Endothelial cell of umbilical vein (primary cell): Measurements from ENCODE around the gene LILRA6. TPM values are rescaled to one million over a fixed set of nuclear protein-coding genes. Genes with fewer than 3 reads are reported as not detected.
"Not testable (repeated sequence)": the region's sequence is repeated elsewhere in the genome, so short reads cannot be mapped to it uniquely, and the experiment has no call there.

Source experiments
- BruUV-seq: library from RNA; stranded (reverse); fragments of 400-500 nt; replicated peaks from 2 replicates; lab custom pipeline; 2021; lab: Mats Ljungman, UMichigan
- CTCF ChIA-PET: fragments of 300-600, 350-600 bp; sonication (Branson Sonifier 250); formaldehyde crosslinking; loops from one replicate; lab custom pipeline; 2021; ENCODE audit warnings: antibody characterized with exemption, inconsistent platforms; lab: Charles Lee
- POLR2A ChIA-PET: fragments of 300-600, 350-600 bp; sonication (Branson Sonifier 250); formaldehyde crosslinking; loops from one replicate; lab custom pipeline; 2021; ENCODE audit warnings: antibody characterized with exemption, inconsistent platforms; lab: Charles Lee
- DNase-seq: peaks from one replicate; pipeline ENCODE4 v3.0.0-alpha.2; 2011; ENCODE audit warnings: low read depth, low spot score
- FAIRE-seq: peaks from 2 replicates; lab custom pipeline; 2011; peaks lifted over from hg19 to GRCh38; lab: Jason Lieb, UNC
- H2AFZ ChIP-seq: 2 replicates; pipeline ENCODE4 v1.6.0; 2012; ENCODE audit warnings: low read depth, low read length, control low read depth, inconsistent platforms
- H3K27ac ChIP-seq: 2 replicates; pipeline ENCODE4 v1.5.1; 2011; ENCODE audit warnings: low read depth, mild to moderate bottlenecking, control low read depth, low read length, moderate library complexity; ENCODE audit not compliant: insufficient read depth
- H3K27me3 ChIP-seq, 2 experiments: 2 replicates each; pipeline versions ENCODE4 v1.6.0 to v1.6.1; 2011; ENCODE audit warnings: low read length in 2 of 2, mixed read lengths in 1 of 2; ENCODE audit not compliant: control insufficient read depth in 2 of 2, insufficient read depth in 2 of 2
- H3K36me3 ChIP-seq, 2 experiments: 2 replicates in 1 of 2; 3 replicates in 1 of 2; pipeline ENCODE4 v1.5.1; 2011; ENCODE audit warnings: low read length in 2 of 2, mild to moderate bottlenecking in 1 of 2, moderate library complexity in 1 of 2; ENCODE audit not compliant: control insufficient read depth in 2 of 2, insufficient read depth in 2 of 2; ENCODE audit errors: extremely low read depth in 1 of 2
- H3K4me1 ChIP-seq: 3 replicates; pipeline ENCODE4 v1.5.1; 2011; ENCODE audit warnings: mild to moderate bottlenecking, low read length; ENCODE audit not compliant: control insufficient read depth, insufficient read depth; ENCODE audit errors: extremely low read depth
- H3K4me2 ChIP-seq: 2 replicates; pipeline ENCODE4 v1.6.1; 2011; ENCODE audit warnings: low read length, control low read depth, mixed read lengths; ENCODE audit not compliant: insufficient read depth
- H3K4me3 ChIP-seq, 3 experiments: fragments of 200-600 bp in 1 of 3; sonication (generic), shearing (Covaris generic) in 1 of 3; replicated peaks in 1 of 3; 2 replicates each; pipeline ENCODE4 v1.5.1; 2011 to 2016; ENCODE audit warnings: control low read depth in 3 of 3, low read length in 3 of 3, mild to moderate bottlenecking in 2 of 3, inconsistent platforms in 1 of 3, low read depth in 1 of 3, moderate library complexity in 1 of 3; ENCODE audit not compliant: insufficient read depth in 1 of 3
- H3K79me2 ChIP-seq: 2 replicates; pipeline ENCODE4 v1.6.0; 2012; ENCODE audit warnings: low read length, inconsistent platforms; ENCODE audit not compliant: control insufficient read depth, insufficient read depth
- H3K9ac ChIP-seq: replicated peaks from 2 replicates; pipeline ENCODE3; 2011; ENCODE audit warnings: low read length, control low read depth; ENCODE audit not compliant: insufficient read depth; ENCODE audit errors: extremely low read depth
- H3K9me1 ChIP-seq: replicated peaks from 3 replicates; pipeline ENCODE4 v1.6.0; 2011; ENCODE audit warnings: mild to moderate bottlenecking, low read length; ENCODE audit not compliant: control insufficient read depth, insufficient read depth; ENCODE audit errors: extremely low read depth
- H3K9me3 ChIP-seq: replicated peaks from 2 replicates; pipeline ENCODE4 v1.5.1; 2012; ENCODE audit warnings: low read length, inconsistent platforms; ENCODE audit not compliant: control insufficient read depth, insufficient read depth
- H4K20me1 ChIP-seq: replicated peaks from 2 replicates; pipeline ENCODE3; 2011; ENCODE audit warnings: mild to moderate bottlenecking, low read length; ENCODE audit not compliant: control insufficient read depth, insufficient read depth; ENCODE audit errors: extremely low read depth
- EZH2 ChIP-seq: IDR thresholded peaks from 2 replicates; pipeline ENCODE4 v1.6.1; 2012; ENCODE audit warnings: borderline replicate concordance, low read depth, mild to moderate bottlenecking, moderate library complexity, low read length, inconsistent platforms; ENCODE audit not compliant: severe bottlenecking
- FOS ChIP-seq: IDR thresholded peaks from 2 replicates; pipeline ENCODE4 v1.6.1; 2011; ENCODE audit warnings: mild to moderate bottlenecking, low read length, moderate library complexity, borderline replicate concordance; ENCODE audit not compliant: insufficient read depth
- GATA2 ChIP-seq: IDR thresholded peaks from 2 replicates; pipeline ENCODE4 v1.7.0; 2011; ENCODE audit warnings: low read depth, mild to moderate bottlenecking, moderate library complexity, mixed read lengths, low read length; ENCODE audit not compliant: insufficient read length, insufficient read depth
- JUN ChIP-seq: IDR thresholded peaks from 2 replicates; pipeline ENCODE4 v1.6.1; 2011; ENCODE audit warnings: borderline replicate concordance, low read depth; ENCODE audit not compliant: insufficient read length, insufficient read depth
- MYC ChIP-seq: IDR thresholded peaks from one replicate; pipeline ENCODE4 v1.6.1; 2011; ENCODE audit warnings: mild to moderate bottlenecking, low read depth, low read length
- POLR2A ChIP-seq: IDR thresholded peaks from 2 replicates; pipeline ENCODE4 v1.6.1; 2012; ENCODE audit warnings: low read depth, mild to moderate bottlenecking, control low read depth, low read length
- POLR2AphosphoS5 ChIP-seq: IDR thresholded peaks from 2 replicates; pipeline ENCODE4 v1.6.1; 2012; ENCODE audit warnings: low read depth, mild to moderate bottlenecking, control low read depth, low read length, moderate library complexity; ENCODE audit not compliant: insufficient read depth
- dilution Hi-C: fragments of 300-500 bp; cut with MboI; formaldehyde crosslinking; loops from one replicate; pipeline ENCODE4 v1.15.0; 2019; ENCODE audit warnings: low sequenced_read_pairs; ENCODE audit not compliant: extremely low pct_ligation_motif_present
- intact Hi-C: fragments of 100-400 bp; cut with micrococcal nuclease; formaldehyde crosslinking; loops from one replicate; pipeline ENCODE4 v1.10.0; 2022
- polyA plus RNA-seq, 4 experiments: library from polyadenylated mRNA; depleted of rRNA in 3 of 4; stranded (reverse) in 3 of 4; unstranded in 1 of 4; fragments of >200 nt; gene quantifications; 2 replicates each; pipeline versions ENCODE4 v1.2.1 to v1.2.3, GENCODE V29; 2011 to 2012; ENCODE audit warnings: missing spikeins in 1 of 4
- total RNA-seq: library from RNA; stranded (reverse); gene quantifications from 2 replicates; pipeline ENCODE4 v1.2.3, GENCODE V29; 2021
- TF ChIP-seq, protein P1 (sequence below), 2 donors: IDR thresholded peaks; 1 replicate in 1 of 2; 2 replicates in 1 of 2; pipeline ENCODE4 v1.5.1; 2011; ENCODE audit warnings: low read length in 2 of 2, mild to moderate bottlenecking in 2 of 2, moderate library complexity in 2 of 2, control low read depth in 1 of 2, inconsistent platforms in 1 of 2, low read depth in 1 of 2; ENCODE audit not compliant: insufficient read depth in 1 of 2; ENCODE audit errors: extremely low read depth in 1 of 2
- TF ChIP-seq, protein P2 (sequence below): IDR thresholded peaks from 2 replicates; pipeline ENCODE4 v1.6.1; 2011; ENCODE audit not compliant: insufficient read depth, insufficient read length

Gene LILRA6
- total and polyA plus RNA-seq, 2 donors (not counting 3 experiments of a cell fraction or from before 2014, with no cell fraction given) = not detected

DNA sequence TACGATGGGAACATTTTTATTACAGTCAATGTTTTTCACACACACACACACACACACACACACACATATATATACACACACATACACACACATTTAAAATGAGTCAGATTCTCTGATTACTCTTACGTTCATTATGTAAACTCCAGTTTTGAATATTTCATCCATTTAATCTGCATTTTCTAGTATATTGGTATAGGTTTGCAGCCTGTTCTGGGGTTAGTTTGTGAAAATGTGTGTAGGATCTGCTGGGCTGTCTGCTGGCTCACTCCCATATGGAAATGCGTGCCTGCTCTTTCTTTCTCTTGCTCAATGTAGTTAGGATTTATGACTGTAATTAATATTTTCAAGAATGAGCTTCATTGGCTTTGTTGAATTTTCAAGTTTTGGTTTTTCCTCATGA lies 31.2 kb upstream of the LILRA6 start:
- TF ChIP-seq, protein P1, sequence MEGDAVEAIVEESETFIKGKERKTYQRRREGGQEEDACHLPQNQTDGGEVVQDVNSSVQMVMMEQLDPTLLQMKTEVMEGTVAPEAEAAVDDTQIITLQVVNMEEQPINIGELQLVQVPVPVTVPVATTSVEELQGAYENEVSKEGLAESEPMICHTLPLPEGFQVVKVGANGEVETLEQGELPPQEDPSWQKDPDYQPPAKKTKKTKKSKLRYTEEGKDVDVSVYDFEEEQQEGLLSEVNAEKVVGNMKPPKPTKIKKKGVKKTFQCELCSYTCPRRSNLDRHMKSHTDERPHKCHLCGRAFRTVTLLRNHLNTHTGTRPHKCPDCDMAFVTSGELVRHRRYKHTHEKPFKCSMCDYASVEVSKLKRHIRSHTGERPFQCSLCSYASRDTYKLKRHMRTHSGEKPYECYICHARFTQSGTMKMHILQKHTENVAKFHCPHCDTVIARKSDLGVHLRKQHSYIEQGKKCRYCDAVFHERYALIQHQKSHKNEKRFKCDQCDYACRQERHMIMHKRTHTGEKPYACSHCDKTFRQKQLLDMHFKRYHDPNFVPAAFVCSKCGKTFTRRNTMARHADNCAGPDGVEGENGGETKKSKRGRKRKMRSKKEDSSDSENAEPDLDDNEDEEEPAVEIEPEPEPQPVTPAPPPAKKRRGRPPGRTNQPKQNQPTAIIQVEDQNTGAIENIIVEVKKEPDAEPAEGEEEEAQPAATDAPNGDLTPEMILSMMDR (IDR thresholded peaks at IDR 0.05; ENCODE audit: extremely low read depth in 1 of 2, insufficient read depth in 1 of 2, low read depth in 1 of 2, low read length in 2 of 2) = no peak
- TF ChIP-seq, protein P2, sequence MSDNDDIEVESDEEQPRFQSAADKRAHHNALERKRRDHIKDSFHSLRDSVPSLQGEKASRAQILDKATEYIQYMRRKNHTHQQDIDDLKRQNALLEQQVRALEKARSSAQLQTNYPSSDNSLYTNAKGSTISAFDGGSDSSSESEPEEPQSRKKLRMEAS = no peak
- TF ChIP-seq POLR2A (no peak), POLR2AphosphoS5 (no peak), EZH2 (no peak), JUN (no peak), FOS (no peak), MYC (no peak), GATA2 (no peak)
- DNase-seq (no peak), FAIRE-seq (no peak)

DNA sequence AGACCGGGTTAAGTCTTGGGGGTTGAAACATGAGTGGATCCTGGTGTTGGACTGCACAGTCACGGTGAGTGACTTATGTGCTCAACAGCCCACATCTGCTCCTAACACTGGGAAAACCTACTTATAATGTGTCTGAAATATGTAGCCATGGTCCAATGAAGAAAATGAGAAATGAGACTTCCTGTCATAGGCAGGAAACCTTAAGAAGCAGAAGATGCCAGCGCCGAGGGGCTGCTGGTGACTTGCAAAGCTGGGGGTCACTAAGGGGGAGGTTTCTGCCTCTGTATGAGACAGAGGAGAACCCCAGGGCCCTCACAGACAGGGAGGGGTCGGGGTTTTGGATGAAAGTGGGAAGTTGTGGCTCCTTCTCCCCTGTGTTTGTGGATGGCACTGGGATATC lies 29.6 kb upstream of the LILRA6 start:
- H3K9ac ChIP-seq, POLR2A ChIA-PET, DNase-seq, H3K9me1 ChIP-seq, H3K27me3 ChIP-seq, H3K4me1 ChIP-seq, H3K36me3 ChIP-seq, CTCF ChIA-PET, H4K20me1 ChIP-seq, BruUV-seq, dilution Hi-C loops, H3K27ac ChIP-seq, H3K4me3 ChIP-seq, H3K4me2 ChIP-seq, H2AFZ ChIP-seq, FAIRE-seq, H3K9me3 ChIP-seq, intact Hi-C loops, H3K79me2 ChIP-seq: not testable (repeated sequence)

More for the DNA sequence above, 31.2 kb upstream of the LILRA6 start:
- no peak overlapping the region for H3K27ac ChIP-seq
- ChIA-PET POLR2A (no interaction called here), CTCF (interaction anchor here (1.0 kb wide), 1 partner anchor 8 kb away, joined by 5 read pairs; no protein-coding TSS in a partner anchor)
- no peaks in the 10 kb centered on the region for H4K20me1 ChIP-seq
- H3K36me3 ChIP-seq = no peaks in the 10 kb centered on the region
- no peaks in the 10 kb centered on the region for H3K79me2 ChIP-seq
- no TSS peak for BruUV-seq
- H3K27me3 ChIP-seq = no peaks in the 10 kb centered on the region
- H3K4me1 ChIP-seq = no peaks in the 10 kb centered on the region
- H3K9ac ChIP-seq = no peak overlapping the region
- H3K9me1 ChIP-seq = no peaks in the 10 kb centered on the region
- no peak overlapping the region for H3K4me2 ChIP-seq
- H3K4me3 ChIP-seq = no peak overlapping the region
- intact Hi-C loops (no loop called here), dilution Hi-C loops (no loop called here)
- no peaks in the 10 kb centered on the region for H3K9me3 ChIP-seq
- no peak overlapping the region for H2AFZ ChIP-seq

DNA sequence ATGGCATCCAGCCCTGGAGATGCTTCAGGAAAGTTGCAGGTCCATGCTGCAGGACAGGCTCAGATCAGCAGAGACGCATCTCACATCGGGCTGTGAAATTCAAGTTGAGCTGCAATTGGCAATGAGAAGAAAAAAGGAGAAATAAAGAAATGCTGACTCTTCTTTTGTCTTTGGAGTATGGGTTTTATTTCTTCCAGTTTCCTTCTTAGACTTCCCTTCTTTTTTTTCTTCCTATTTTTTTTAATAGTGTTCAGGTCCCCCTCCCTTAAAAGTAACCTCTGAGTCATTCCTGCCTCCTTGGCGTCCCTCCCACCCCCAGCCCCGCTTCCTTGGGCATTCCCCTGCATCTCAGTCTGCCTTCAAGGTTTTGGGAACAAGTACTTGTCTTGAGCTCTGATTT lies 29.0 kb upstream of the LILRA6 start:
- CTCF ChIA-PET, FAIRE-seq, H3K9ac ChIP-seq, H3K79me2 ChIP-seq, H3K4me2 ChIP-seq, BruUV-seq, H2AFZ ChIP-seq, H3K27me3 ChIP-seq, H3K9me1 ChIP-seq, H4K20me1 ChIP-seq, DNase-seq, H3K4me1 ChIP-seq, POLR2A ChIA-PET, H3K4me3 ChIP-seq, H3K27ac ChIP-seq, intact Hi-C loops, dilution Hi-C loops, H3K36me3 ChIP-seq, H3K9me3 ChIP-seq: not testable (repeated sequence)
